COR-L47 (cell line): Measurements from ENCODE around the gene CAMKV.
A peak's percentile ranks its signal among the peaks of the same experiment; 100 is the strongest.
"Not testable (repeated sequence)": the region's sequence is repeated elsewhere in the genome, so short reads cannot be mapped to it uniquely, and the experiment has no call there.

Source experiments
- DNase-seq: peaks from one replicate; lab custom pipeline; 2025; lab: John Stamatoyannopoulos, UW

Gene CAMKV

DNA sequence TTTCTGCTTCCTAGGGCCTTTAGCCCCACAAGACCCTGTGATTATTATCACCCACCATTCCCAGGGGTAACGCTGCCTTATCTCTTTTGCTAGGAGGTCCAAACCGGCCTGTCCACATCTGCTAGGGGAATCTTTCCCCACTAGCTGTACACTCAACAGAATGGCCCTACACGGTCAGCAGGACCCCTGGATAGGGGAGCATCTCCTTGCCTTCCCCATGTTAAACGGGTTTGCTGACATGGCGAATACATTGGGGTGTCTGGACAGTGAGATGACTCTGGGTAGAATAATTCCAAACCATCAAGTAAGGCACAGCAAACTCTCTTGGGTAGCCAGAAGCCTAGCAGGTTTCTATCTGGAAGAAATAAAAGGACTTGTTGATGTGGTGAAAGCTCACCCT, 14.0 kb downstream of the CAMKV start:
- no peak for DNase-seq

DNA sequence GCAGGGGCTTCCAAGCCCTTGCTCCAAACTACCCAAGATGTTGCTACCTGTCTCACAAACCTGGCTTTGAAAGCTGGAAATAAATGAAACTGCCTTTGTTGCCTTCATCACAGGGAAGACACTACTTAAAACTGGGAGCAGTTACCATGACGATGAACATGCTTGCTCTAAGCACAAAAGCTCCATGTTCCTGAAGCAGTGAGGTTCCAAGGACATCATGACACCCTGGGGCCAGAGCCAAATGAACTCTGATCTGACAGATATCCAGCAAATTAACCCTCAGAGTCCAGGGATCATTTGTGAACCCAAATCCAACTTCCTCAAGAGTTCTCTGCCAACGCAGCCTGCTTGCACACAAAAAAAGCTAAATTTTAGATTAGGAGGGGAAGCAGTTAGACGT, 24.0 kb downstream of the CAMKV start:
- no peak for DNase-seq

DNA sequence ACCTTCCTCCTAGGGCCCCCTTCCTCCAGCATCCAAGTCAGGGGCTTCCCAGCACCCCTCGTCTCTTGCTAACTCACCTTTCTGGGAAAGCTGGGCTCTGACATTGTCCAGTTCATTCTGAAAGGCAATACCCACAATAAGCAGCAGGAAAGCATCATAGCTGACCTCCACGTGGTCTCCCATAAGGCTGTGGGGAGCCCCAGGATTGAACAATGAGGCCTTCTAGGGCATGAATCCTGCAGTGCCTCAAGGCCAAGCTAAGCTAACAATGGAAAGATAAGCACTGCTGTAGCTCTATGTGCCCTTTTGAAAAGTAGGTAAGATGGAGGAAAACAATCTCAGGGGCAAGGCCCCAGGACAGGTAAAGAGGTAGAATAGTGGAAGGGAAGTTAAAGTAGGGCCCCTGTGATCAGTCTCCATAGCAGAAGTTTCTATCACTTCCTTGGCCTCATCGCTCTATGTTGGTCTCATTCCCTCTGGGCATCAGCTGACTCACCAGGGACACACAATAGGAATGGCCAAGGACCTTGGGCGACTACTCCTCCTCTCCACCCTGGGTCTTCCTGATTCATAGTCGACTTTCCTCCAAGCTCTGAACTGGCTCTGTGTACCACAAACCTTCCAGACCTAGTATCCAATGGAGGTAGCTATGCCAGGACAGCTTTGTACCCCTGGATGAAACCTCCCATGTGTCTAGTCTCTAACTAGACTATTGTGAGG, 25.1 kb downstream of the CAMKV start:
- no peak for DNase-seq

DNA sequence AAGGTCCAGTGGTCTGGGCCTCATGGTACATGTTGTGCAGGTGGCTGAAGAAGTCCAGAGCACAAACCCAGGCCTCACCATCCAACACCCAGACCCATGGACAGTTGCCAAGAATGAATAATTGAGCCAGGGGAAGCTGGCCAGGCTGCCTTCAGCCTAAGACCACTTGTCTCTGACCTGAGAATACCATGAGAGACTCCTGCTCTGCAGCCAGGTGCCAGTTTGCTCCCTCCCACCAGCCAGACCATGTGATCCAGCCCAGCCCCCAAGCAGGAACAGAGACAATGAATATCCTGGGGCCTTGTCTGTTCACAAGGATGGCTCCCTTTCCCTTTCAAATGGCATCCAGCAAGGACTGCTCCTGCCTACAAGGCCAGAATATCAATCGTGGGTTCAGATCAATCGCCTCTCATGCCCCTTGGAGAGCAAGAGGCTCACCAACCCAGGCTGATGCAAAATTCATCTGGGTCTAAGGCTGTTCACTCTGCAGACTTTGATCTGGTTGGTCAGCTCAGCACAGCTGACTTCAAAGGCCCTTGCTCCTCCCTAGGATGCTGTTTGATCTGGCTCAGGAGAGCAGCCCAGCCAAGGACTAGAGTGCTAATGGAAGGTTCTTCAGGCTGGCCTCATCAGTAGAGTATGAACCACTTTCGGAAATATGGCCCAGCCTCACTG, 26.7 kb downstream of the CAMKV start:
- no peak for DNase-seq

DNA sequence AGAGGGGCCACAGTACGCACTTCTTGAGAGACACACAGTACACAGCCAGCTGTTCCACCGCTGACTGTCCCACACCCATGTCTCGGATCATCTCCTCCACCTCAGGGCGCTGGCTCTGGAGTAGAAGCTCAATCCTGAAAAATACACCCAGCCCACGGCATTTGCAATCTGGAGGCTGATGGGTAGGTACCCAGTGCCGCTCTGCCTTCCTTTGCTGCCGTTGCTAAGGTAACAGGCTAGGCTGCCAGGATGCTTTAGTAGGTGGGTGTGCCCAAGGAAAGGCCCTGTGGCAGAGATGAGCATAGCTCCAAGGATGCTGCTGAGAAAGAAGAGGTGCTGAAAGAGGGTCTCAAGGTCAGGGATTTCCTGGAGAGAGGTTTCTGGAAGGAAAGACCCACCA, 27.9 kb downstream of the CAMKV start:
- DNase-seq, result no peak

DNA sequence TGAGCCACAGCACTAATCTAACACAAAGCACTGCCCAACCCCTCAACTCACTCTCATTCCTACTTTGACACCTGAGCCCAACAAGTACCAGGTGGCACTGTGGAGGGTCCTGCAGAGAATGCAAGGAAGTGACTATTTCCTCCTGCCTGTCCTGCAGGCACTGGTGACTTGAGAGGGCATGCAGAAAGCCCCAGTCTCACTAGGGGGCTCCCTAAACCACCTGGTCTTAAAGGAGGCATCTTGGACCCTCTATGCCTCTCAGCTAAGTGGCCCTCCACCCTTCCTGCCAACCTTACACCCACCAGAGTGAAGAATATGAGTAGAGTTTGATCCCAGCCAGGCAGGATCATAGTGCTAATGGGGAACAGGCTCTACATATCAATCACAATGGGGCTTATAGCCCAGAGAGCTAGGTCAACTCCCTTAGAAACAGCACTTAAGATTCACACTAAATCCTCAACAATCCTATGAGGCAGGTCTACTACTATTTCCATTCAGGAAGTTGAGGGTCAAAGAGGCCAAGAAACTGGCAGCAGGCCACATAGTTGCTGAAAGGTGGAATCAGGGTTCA, 28.5 kb downstream of the CAMKV start:
- no peak for DNase-seq

DNA sequence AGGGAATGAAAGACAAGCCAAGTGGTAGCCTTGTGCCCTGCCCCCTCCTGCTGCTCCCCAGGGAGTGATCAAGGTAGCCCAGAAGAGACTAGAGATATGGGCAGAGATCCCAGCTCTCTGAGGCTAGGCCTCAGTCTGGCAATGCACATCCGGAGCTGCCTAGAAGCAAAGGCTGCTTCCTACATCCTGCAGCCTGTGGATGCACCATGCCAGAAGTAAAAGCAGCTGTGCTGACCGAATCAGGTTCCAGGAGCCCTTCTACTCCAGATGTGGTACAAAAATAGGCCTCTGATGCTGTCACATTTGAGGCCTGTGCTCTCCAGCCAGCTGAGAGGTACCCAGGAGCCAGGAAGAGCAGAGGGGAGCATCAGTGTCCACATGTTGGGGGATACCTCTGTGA, 29.3 kb downstream of the CAMKV start:
- no peak for DNase-seq

DNA sequence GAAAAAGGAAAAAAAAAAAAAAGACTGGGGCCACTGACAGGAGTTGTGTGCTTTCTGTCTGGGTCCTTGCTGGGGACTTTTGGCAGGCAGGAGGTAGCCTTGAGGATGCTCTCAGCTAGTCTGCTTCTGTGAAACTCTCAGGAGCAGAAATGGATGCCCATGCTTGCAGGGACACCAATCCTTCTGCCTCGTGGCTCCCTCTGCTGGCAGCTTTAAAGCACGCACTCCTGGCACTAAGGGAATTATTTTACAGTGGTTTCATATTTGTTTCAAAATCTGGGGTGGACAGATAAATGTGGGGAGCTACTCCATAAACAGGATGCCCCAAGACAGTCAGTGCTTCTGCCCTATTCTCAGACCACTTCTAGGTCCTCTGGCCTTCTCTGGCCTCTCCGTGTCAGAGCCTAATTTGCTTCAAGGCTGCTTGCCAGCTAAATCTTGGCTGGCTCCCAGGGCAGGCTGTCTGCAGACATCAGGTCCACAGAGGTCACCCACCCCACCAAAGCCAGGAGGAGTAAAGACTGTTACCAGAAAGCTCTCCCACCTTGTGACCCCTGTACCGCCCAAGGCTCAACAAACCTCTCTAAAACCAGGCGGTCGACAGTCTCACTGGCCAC, 30.4 kb downstream of the CAMKV start:
- DNase-seq, result peak; percentile 26

DNA sequence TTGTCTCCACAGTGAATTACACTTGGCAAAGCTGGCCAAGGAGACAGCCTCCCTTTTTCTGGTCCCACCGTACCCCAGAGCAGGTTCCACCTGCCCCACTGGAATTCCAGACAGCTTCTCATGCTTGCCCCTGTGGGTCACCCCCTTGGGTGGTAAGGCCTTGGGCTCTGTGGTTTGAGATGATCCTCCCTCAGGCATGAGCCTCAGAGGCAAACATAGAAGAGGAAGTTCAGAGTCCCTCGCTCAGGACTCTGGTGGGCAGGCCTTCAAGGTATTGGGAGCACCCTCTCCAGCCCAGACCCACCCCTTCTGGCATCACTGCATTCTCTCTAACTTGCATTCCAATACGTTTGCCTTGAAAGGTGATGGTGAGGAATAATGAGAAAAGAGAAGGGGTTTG, 38.4 kb downstream of the CAMKV start:
- DNase-seq, result no peak

DNA sequence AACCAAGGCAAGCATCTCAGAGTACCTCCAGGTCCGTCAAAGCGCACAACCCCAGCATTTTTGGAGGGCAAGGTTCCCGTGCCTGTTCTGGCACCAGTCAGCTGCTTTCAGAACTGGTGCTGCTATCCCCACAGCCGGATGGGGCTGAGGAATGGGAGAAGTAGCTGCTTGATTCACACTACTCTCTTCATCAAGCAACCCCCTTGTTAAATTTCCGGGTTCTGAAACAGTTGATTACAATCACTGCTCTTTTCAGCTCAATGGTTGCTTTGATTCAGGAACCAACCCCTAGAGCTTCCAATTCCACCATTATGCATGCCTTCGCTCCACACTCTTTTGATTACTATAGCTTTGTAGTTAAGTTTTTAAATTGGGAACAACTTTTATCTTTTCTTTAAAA, 43.7 kb downstream of the CAMKV start:
- DNase-seq, result no peak

DNA sequence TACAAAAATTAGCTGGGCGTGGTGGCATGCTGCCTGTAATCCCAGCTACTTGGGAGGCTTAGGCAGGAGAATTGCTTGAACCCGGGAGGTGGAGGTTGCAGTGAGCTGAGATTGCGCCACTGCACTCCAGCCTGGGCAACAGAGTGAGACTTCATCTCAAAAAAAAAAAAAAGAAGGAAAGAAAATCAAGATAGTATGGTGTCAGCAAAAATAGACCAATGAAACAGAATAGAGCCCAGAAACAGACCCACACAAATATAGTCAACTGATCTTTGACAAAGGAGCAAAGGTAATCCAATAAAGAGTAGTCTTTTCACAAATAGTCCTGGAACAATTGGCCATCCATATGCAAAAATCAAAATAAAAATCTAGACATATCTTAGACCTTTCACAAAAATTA, 46.6 kb downstream of the CAMKV start:
- DNase-seq, result not testable (repeated sequence)

DNA sequence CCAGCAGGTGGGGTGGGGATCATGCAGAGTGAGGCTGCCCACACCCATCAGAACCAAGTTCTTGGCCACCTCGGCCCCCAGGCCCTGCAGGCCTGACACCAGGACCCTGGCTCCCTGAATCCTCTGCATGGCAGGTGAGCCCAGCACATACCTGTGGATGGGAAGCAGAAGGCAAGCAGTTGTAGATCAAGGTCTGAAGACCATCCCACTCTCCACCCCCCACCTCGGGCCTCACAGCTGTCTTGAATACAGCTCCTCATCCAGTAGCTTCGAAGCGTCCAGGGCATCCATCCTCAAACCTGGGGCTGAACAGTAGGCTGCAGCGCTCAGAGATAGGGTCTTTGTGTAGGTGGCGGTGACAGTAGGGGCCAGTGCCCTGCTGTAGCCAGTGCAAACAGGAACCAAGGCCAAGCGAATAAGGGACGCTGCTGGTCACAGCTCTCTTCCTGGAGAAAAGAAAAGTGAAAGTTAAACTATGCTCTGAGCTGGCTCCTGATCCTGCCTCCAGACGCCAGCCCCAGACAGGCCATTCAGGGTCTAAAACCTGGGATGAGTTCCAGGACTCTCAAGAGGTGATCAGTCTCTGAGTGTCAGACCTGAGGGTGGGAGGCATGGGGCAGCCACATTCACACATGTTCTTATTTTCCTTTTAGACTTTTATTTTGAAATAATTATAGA, 56.1 kb downstream of the CAMKV start, which contains the start of gene UBA7:
Gene UBA7, minus strand, starts transcription at position 457 of the 678 bp plus-strand sequence. Its CDS starts 166 bp downstream, at position 291.
- DNase-seq, result no peak

DNA sequence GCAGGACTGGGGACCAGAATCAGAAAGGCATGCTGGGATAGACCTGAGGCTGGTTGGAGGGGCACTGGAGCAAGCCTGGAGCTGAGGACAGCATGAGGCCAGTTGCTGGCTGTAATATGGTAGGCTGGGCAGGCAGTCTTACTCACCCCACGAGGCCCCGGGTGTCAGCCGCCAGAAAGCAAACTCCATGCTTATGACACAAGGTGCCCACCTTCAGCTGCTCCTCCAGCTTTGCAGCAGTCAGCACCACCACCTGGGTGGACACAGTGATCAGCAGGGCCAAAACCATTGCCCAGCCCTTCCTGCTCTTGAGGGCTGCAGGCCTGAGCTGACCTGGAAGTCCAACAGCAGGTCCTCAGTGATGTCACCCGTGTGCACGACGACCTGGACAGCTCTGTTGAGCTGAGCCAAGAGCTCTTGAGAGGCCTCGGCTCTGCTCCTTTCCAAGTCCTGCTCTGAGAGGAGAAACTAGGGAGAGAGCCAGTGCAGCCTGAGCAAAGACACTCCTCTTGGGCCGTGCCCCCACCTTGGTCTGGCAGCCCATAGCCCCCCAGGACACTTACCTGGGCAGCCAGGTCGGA, 56.7 kb downstream of the CAMKV start:
- DNase-seq, result no peak
